ENCODE results near the gene BST1. TPM values are rescaled to one million over a fixed set of nuclear protein-coding genes. Genes with fewer than 3 reads are reported as not detected.
"Not testable (repeated sequence)": the region's sequence is repeated elsewhere in the genome, so short reads cannot be mapped to it uniquely, and the experiment has no call there.

The BST1 gene
- total RNA-seq, 5 donors from 2014 or later (not counting 1 experiment from before 2014, with no cell fraction given), result 0.28 to 0.55 (median 0.46) TPM; not detected in 1

- CTCF ChIA-PET, result interaction anchor here (0.5 to 2.1 kb wide), 3 partner anchors 21 to 272 kb away, joined by 3 to 12 read pairs (median 4); no protein-coding TSS in a partner anchor
- peak in 19 of 35 experiments; percentile 4 to 73 (median 15) for DNase-seq
- no peak overlapping the region for H3K27ac Mint-ChIP-seq
- H3K4me1 Mint-ChIP-seq, result peaks cover 13 to 19% (median 15%) of the 10 kb centered on the region in 3 donors
- H3K36me3 ChIP-seq (ENCODE audit: control insufficient read depth in 2 of 2, extremely low read depth in 1 of 2, insufficient read depth in 1 of 2, low read length in 1 of 2), result no peaks in the 10 kb centered on the region
- peaks cover 0 to 8% of the 10 kb centered on the region in 2 experiments for H3K4me1 ChIP-seq (ENCODE audit: control insufficient read depth in 1 of 2, extremely low read depth in 1 of 2, insufficient read depth in 2 of 2, low read length in 2 of 2)
- ATAC-seq (replicated peaks in 1 of 4), result peak; percentile 40 to 64 (median 52)
- 0% methylated on average over 2 of the region's 3 CpGs for WGBS (ENCODE audit: insufficient coverage)
- H3K27me3 ChIP-seq (replicated peaks in 1 of 2; ENCODE audit: control insufficient read depth in 2 of 2, extremely low read depth in 1 of 2, insufficient read depth in 2 of 2, low read length in 1 of 2), result no peaks in the 10 kb centered on the region
- no peak overlapping the region for H3K4me3 ChIP-seq (ENCODE audit: control insufficient read depth in 1 of 2, extremely low read depth in 1 of 2, low read length in 1 of 2)
- no peaks in the 10 kb centered on the region for H3K9me3 ChIP-seq
- no peaks in the 10 kb centered on the region for H3K9me3 Mint-ChIP-seq
- H3K27ac ChIP-seq (ENCODE audit: low read length), result no peak overlapping the region
- no peak overlapping the region for H3K4me3 Mint-ChIP-seq
- no peaks in the 10 kb centered on the region for H3K36me3 Mint-ChIP-seq
- no peaks in the 10 kb centered on the region for H3K27me3 Mint-ChIP-seq
- POLR2A ChIA-PET, result no interaction called here
Observed at GRCh38 chr4:15729910-15730533, 27.2 kb downstream of the BST1 start.

GRCh38 chr4:15733061-15733460 is 30.2 kb downstream of the BST1 start:
- H3K36me3 ChIP-seq (ENCODE audit: control insufficient read depth in 2 of 2, extremely low read depth in 1 of 2, insufficient read depth in 1 of 2, low read length in 1 of 2); H3K27me3 Mint-ChIP-seq; H3K27me3 ChIP-seq (replicated peaks in 1 of 2; ENCODE audit: control insufficient read depth in 2 of 2, extremely low read depth in 1 of 2, insufficient read depth in 2 of 2, low read length in 1 of 2); ATAC-seq (replicated peaks in 1 of 4); H3K4me3 Mint-ChIP-seq; H3K36me3 Mint-ChIP-seq; H3K9me3 ChIP-seq; H3K4me3 ChIP-seq (ENCODE audit: control insufficient read depth in 1 of 2, extremely low read depth in 1 of 2, low read length in 1 of 2); H3K9me3 Mint-ChIP-seq; H3K27ac Mint-ChIP-seq; H3K27ac ChIP-seq (ENCODE audit: low read length); POLR2A ChIA-PET; H3K4me1 ChIP-seq (ENCODE audit: control insufficient read depth in 1 of 2, extremely low read depth in 1 of 2, insufficient read depth in 2 of 2, low read length in 2 of 2); DNase-seq: not testable (repeated sequence)
- CTCF ChIA-PET, result interaction anchor here (0.7 to 1.1 kb wide), 2 partner anchors 55 to 75 kb away, joined by 3 to 4 read pairs; no protein-coding TSS in a partner anchor
- peaks cover 15 to 28% (median 25%) of the 10 kb centered on the region in 3 donors for H3K4me1 Mint-ChIP-seq
- 65% methylated on average over 4 of the region's 5 CpGs for WGBS (ENCODE audit: insufficient coverage)

- ChIA-PET POLR2A (interaction anchor here in 1 of 2 donors (0.6 kb wide), 1 partner anchor 23 kb away, joined by 7 read pairs; no protein-coding TSS in a partner anchor), CTCF (no interaction called here)
- no peaks in the 10 kb centered on the region for H3K36me3 ChIP-seq (ENCODE audit: control insufficient read depth in 2 of 2, extremely low read depth in 1 of 2, insufficient read depth in 1 of 2, low read length in 1 of 2)
- ATAC-seq (replicated peaks in 1 of 4) (no peak), DNase-seq (no peak)
- H3K4me1 ChIP-seq (ENCODE audit: control insufficient read depth in 1 of 2, extremely low read depth in 1 of 2, insufficient read depth in 2 of 2, low read length in 2 of 2), result peaks cover 3 to 6% of the 10 kb centered on the region in 2 experiments
- 67% methylated on average over 3 of the region's 6 CpGs for WGBS (ENCODE audit: insufficient coverage)
- no peaks in the 10 kb centered on the region for H3K9me3 ChIP-seq
- Mint-ChIP-seq H3K27ac (no peak overlapping the region), H3K27me3 (no peaks in the 10 kb centered on the region), H3K9me3 (no peaks in the 10 kb centered on the region), H3K36me3 (no peaks in the 10 kb centered on the region), H3K4me3 (no peak overlapping the region), H3K4me1 (peaks cover 15 to 32% (median 24%) of the 10 kb centered on the region in 3 donors)
- H3K4me3 ChIP-seq (ENCODE audit: control insufficient read depth in 1 of 2, extremely low read depth in 1 of 2, low read length in 1 of 2), result no peak overlapping the region
- no peaks in the 10 kb centered on the region for H3K27me3 ChIP-seq (replicated peaks in 1 of 2; ENCODE audit: control insufficient read depth in 2 of 2, extremely low read depth in 1 of 2, insufficient read depth in 2 of 2, low read length in 1 of 2)
- no peak overlapping the region for H3K27ac ChIP-seq (ENCODE audit: low read length)
Observed at GRCh38 chr4:15735536-15735935, 32.7 kb downstream of the BST1 start.

- Histone ChIP-seq H3K36me3 (ENCODE audit: control insufficient read depth in 2 of 2, extremely low read depth in 1 of 2, insufficient read depth in 1 of 2, low read length in 1 of 2) (no peaks in the 10 kb centered on the region), H3K27me3 (replicated peaks in 1 of 2; ENCODE audit: control insufficient read depth in 2 of 2, extremely low read depth in 1 of 2, insufficient read depth in 2 of 2, low read length in 1 of 2) (no peaks in the 10 kb centered on the region), H3K4me1 (ENCODE audit: control insufficient read depth in 1 of 2, extremely low read depth in 1 of 2, insufficient read depth in 2 of 2, low read length in 2 of 2) (peaks cover 3 to 6% of the 10 kb centered on the region in 2 experiments), H3K4me3 (ENCODE audit: control insufficient read depth in 1 of 2, extremely low read depth in 1 of 2, low read length in 1 of 2) (no peak overlapping the region), H3K9me3 (peaks cover 2% of the 10 kb centered on the region), H3K27ac (ENCODE audit: low read length) (no peak overlapping the region)
- POLR2A ChIA-PET, result no interaction called here
- no peaks in the 10 kb centered on the region for H3K27me3 Mint-ChIP-seq
- CTCF ChIA-PET, result interaction anchor here in 1 of 2 donors (2.2 kb wide), 1 partner anchor 20 kb away, joined by 9 read pairs; no protein-coding TSS in a partner anchor
- peaks cover 0 to 5% (median 4%) of the 10 kb centered on the region in 3 donors for H3K9me3 Mint-ChIP-seq
- H3K27ac Mint-ChIP-seq, result no peak overlapping the region
- ATAC-seq (replicated peaks in 1 of 4), result no peak
- H3K36me3 Mint-ChIP-seq, result peaks cover 3% of the 10 kb centered on the region
- 100% methylated on average over 2 of the region's 4 CpGs for WGBS (ENCODE audit: insufficient coverage)
- no peak for DNase-seq
- no peak overlapping the region for H3K4me3 Mint-ChIP-seq
- peaks cover 15 to 32% (median 24%) of the 10 kb centered on the region in 3 donors for H3K4me1 Mint-ChIP-seq
Observed at GRCh38 chr4:15736514-15737050, 33.7 kb downstream of the BST1 start.

GRCh38 chr4:15737255-15737654 is 34.4 kb downstream of the BST1 start:
- ATAC-seq (replicated peaks in 1 of 4) (no peak), DNase-seq (no peak)
- Histone ChIP-seq H3K27me3 (replicated peaks in 1 of 2; ENCODE audit: control insufficient read depth in 2 of 2, extremely low read depth in 1 of 2, insufficient read depth in 2 of 2, low read length in 1 of 2) (no peaks in the 10 kb centered on the region), H3K4me1 (ENCODE audit: control insufficient read depth in 1 of 2, extremely low read depth in 1 of 2, insufficient read depth in 2 of 2, low read length in 2 of 2) (peaks cover 3 to 6% of the 10 kb centered on the region in 2 experiments), H3K9me3 (peaks cover 2% of the 10 kb centered on the region), H3K36me3 (ENCODE audit: control insufficient read depth in 2 of 2, extremely low read depth in 1 of 2, insufficient read depth in 1 of 2, low read length in 1 of 2) (no peaks in the 10 kb centered on the region), H3K4me3 (ENCODE audit: control insufficient read depth in 1 of 2, extremely low read depth in 1 of 2, low read length in 1 of 2) (no peak overlapping the region), H3K27ac (ENCODE audit: low read length) (no peak overlapping the region)
- Mint-ChIP-seq H3K27me3 (no peaks in the 10 kb centered on the region), H3K4me1 (peaks cover 15 to 32% (median 24%) of the 10 kb centered on the region in 3 donors), H3K9me3 (peaks cover 0 to 11% (median 6%) of the 10 kb centered on the region in 3 donors), H3K36me3 (peaks cover 4% of the 10 kb centered on the region), H3K4me3 (no peak overlapping the region), H3K27ac (no peak overlapping the region)
- ChIA-PET POLR2A (no interaction called here), CTCF (interaction anchor here in 1 of 2 donors (0.6 to 2.2 kb wide), 2 partner anchors 19 to 30 kb away, joined by 3 to 9 read pairs; no protein-coding TSS in a partner anchor)
- WGBS (ENCODE audit: insufficient coverage), result 62% methylated on average over 2 of the region's 3 CpGs

GRCh38 chr4:15738877-15739276 is 36.0 kb downstream of the BST1 start:
- no peak overlapping the region for H3K27ac ChIP-seq (ENCODE audit: low read length)
- H3K27me3 ChIP-seq (replicated peaks in 1 of 2; ENCODE audit: control insufficient read depth in 2 of 2, extremely low read depth in 1 of 2, insufficient read depth in 2 of 2, low read length in 1 of 2), result no peaks in the 10 kb centered on the region
- Mint-ChIP-seq H3K36me3 (peaks cover 10% of the 10 kb centered on the region), H3K4me3 (no peak overlapping the region), H3K4me1 (peaks cover 11 to 38% (median 20%) of the 10 kb centered on the region in 3 donors), H3K9me3 (peaks cover 0 to 19% (median 11%) of the 10 kb centered on the region in 3 donors), H3K27ac (no peak overlapping the region), H3K27me3 (no peaks in the 10 kb centered on the region)
- ATAC-seq (replicated peaks in 1 of 4), result no peak
- peaks cover 3 to 6% of the 10 kb centered on the region in 2 experiments for H3K4me1 ChIP-seq (ENCODE audit: control insufficient read depth in 1 of 2, extremely low read depth in 1 of 2, insufficient read depth in 2 of 2, low read length in 2 of 2)
- CTCF ChIA-PET, result interaction anchor here (0.7 to 2.2 kb wide), 3 partner anchors 18 to 288 kb away, joined by 3 to 9 read pairs (median 3); no protein-coding TSS in a partner anchor
- no CpG with 5 or more reads among the region's 1 CpG for WGBS (ENCODE audit: insufficient coverage)
- no peak overlapping the region for H3K4me3 ChIP-seq (ENCODE audit: control insufficient read depth in 1 of 2, extremely low read depth in 1 of 2, low read length in 1 of 2)
- peaks cover 2% of the 10 kb centered on the region for H3K9me3 ChIP-seq
- no peaks in the 10 kb centered on the region for H3K36me3 ChIP-seq (ENCODE audit: control insufficient read depth in 2 of 2, extremely low read depth in 1 of 2, insufficient read depth in 1 of 2, low read length in 1 of 2)
- POLR2A ChIA-PET, result no interaction called here
- DNase-seq, result no peak

All from T-cell (primary cell).